ENCODE data around the gene SCAPER. TPM values are rescaled to one million over a fixed set of nuclear protein-coding genes. Genes with fewer than 3 reads are reported as not detected.

The SCAPER gene
- total and polyA plus RNA-seq, 10 of the 15 experiments (the other 5 are each of a cell fraction or from before 2014, with no cell fraction given) = 1.0 to 7.7 (median 3.9) TPM

GRCh38 chr15:76553564-76553963 lies 351.6 kb downstream of the SCAPER start:
- Histone ChIP-seq H2AFZ (ENCODE audit: control insufficient read depth, low read depth, low read length) (no peak overlapping the region), H3K4me1 (ENCODE audit: control insufficient read depth, insufficient read depth, low read length) (no peaks in the 10 kb centered on the region), H3K27ac (ENCODE audit: control insufficient read depth, insufficient read depth) (no peak overlapping the region), H3K9me3 (replicated peaks; ENCODE audit: control insufficient read depth, insufficient read depth, low read length) (no peaks in the 10 kb centered on the region; the same call in 2 of the 3 replicates), H3K4me2 (ENCODE audit: control insufficient read depth, insufficient read depth) (no peak overlapping the region), H3K27me3 (replicated peaks in 1 of 2; ENCODE audit: control insufficient read depth in 2 of 2, insufficient read depth in 2 of 2, low read length in 1 of 2) (no peaks in the 10 kb centered on the region), H3K79me2 (ENCODE audit: control insufficient read depth, insufficient read depth, low read length) (no peaks in the 10 kb centered on the region), H3K9ac (ENCODE audit: control insufficient read depth, insufficient read depth, low read length) (no peak overlapping the region), H4K20me1 (ENCODE audit: control insufficient read depth, insufficient read depth) (no peaks in the 10 kb centered on the region), H3K4me3 (no peak overlapping the region), H3K36me3 (ENCODE audit: control insufficient read depth in 2 of 2, insufficient read depth in 2 of 2, low read length in 1 of 2) (no peaks in the 10 kb centered on the region)
- WGBS (ENCODE audit: insufficient coverage, insufficient replicate concordance, low lambda C conversion rate, missing lambda C conversion rate) = 89% methylated on average over 2 of the region's 2 CpGs
- ChIA-PET CTCF (no interaction called here), POLR2A (no interaction called here), SMC1A (ENCODE audit: uncharacterized antibody, unreplicated experiment) (no interaction called here), RAD21 (ENCODE audit: unreplicated experiment) (no interaction called here)
- TF ChIP-seq CEBPZ (IDR thresholded peaks at IDR 0.05; ENCODE audit: low read depth, low read length) = no peak
- no peak for TF ChIP-seq NFYB (IDR thresholded peaks at IDR 0.05; ENCODE audit: insufficient read depth, low read depth, low read length)
- no peak for TF ChIP-seq NBN (IDR thresholded peaks at IDR 0.05)
- no peak for TF ChIP-seq PAX8 (IDR thresholded peaks at IDR 0.05)
- no peak for TF ChIP-seq BCL11A (IDR thresholded peaks at IDR 0.05; ENCODE audit: low read depth, low read length)
- TF ChIP-seq ESRRA (IDR thresholded peaks at IDR 0.05; ENCODE audit: low read length) = no peak
- no peak for TF ChIP-seq TCF3 (IDR thresholded peaks at IDR 0.05; ENCODE audit: borderline replicate concordance, insufficient read depth, low read depth, low read length)
- TF ChIP-seq CHD1 (IDR thresholded peaks at IDR 0.05; ENCODE audit: low read depth, low read length) = no peak
- no peak for TF ChIP-seq FOXK2 (IDR thresholded peaks at IDR 0.05)
- no peak for TF ChIP-seq BHLHE40 (IDR thresholded peaks at IDR 0.05; ENCODE audit: borderline replicate concordance in 1 of 2, low read depth in 2 of 2, low read length in 1 of 2)
- TF ChIP-seq SREBF1 (IDR thresholded peaks at IDR 0.05; ENCODE audit: low read length) = no peak
- no peak for TF ChIP-seq PRDM15 (CRISPR knock-in tag; IDR thresholded peaks at IDR 0.05)
- TF ChIP-seq, protein P1, sequence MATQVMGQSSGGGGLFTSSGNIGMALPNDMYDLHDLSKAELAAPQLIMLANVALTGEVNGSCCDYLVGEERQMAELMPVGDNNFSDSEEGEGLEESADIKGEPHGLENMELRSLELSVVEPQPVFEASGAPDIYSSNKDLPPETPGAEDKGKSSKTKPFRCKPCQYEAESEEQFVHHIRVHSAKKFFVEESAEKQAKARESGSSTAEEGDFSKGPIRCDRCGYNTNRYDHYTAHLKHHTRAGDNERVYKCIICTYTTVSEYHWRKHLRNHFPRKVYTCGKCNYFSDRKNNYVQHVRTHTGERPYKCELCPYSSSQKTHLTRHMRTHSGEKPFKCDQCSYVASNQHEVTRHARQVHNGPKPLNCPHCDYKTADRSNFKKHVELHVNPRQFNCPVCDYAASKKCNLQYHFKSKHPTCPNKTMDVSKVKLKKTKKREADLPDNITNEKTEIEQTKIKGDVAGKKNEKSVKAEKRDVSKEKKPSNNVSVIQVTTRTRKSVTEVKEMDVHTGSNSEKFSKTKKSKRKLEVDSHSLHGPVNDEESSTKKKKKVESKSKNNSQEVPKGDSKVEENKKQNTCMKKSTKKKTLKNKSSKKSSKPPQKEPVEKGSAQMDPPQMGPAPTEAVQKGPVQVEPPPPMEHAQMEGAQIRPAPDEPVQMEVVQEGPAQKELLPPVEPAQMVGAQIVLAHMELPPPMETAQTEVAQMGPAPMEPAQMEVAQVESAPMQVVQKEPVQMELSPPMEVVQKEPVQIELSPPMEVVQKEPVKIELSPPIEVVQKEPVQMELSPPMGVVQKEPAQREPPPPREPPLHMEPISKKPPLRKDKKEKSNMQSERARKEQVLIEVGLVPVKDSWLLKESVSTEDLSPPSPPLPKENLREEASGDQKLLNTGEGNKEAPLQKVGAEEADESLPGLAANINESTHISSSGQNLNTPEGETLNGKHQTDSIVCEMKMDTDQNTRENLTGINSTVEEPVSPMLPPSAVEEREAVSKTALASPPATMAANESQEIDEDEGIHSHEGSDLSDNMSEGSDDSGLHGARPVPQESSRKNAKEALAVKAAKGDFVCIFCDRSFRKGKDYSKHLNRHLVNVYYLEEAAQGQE (IDR thresholded peaks at IDR 0.05; ENCODE audit: low read depth, low read length) = no peak
- in situ Hi-C loops (cut with MboI) = no loop called here
- no peak for FAIRE-seq
- DNase-seq (ENCODE audit: low read depth, low spot score) = no peak
- no TSS peak for BruUV-seq (replicated peaks)
- intact Hi-C loops (cut with micrococcal nuclease; ENCODE audit: unreplicated experiment) = no loop called here
- ATAC-seq = no peak

Measured in GM12878 (cell line).